Skeletal muscle satellite cell (primary cell): ENCODE results near the gene PSORS1C2. TPM values are rescaled to one million over a fixed set of nuclear protein-coding genes. Genes with fewer than 3 reads are reported as not detected.

Experiments used
- small RNA-seq: library from RNA; depleted of rRNA; stranded (forward); fragments of <200 nt; gene quantifications from one replicate; pipeline ENCODE3, GENCODE V24; 2012

The PSORS1C2 gene

Small RNAs within 50 kb of the gene (small RNA-seq; reads per million reads assigned to genes)
- not detected for gene POLR2LP1
